Brain microvascular endothelial cell (primary cell): ENCODE measurements around the gene GPX1.
"Not testable (repeated sequence)": the region's sequence is repeated elsewhere in the genome, so short reads cannot be mapped to it uniquely, and the experiment has no call there.

Experiments used
- DNase-seq: peaks from one replicate; pipeline ENCODE4 v3.0.0-alpha.2; 2020
- H3K27ac ChIP-seq: fragments of 250-450 bp; sonication (Bioruptor Pico); 2 replicates; pipeline ENCODE4 v1.5.1; 2020; ENCODE audit warnings: mild to moderate bottlenecking, moderate library complexity
- H3K27me3 ChIP-seq: fragments of 250-450 bp; sonication (Bioruptor Pico); replicated peaks from 2 replicates; pipeline ENCODE4 v1.5.1; 2020; ENCODE audit warnings: mild to moderate bottlenecking
- H3K36me3 ChIP-seq: fragments of 250-450 bp; sonication (Bioruptor Pico); replicated peaks from 2 replicates; pipeline ENCODE4 v1.5.1; 2020; ENCODE audit warnings: mild to moderate bottlenecking
- H3K4me3 ChIP-seq: 2 replicates; pipeline ENCODE4 v1.5.1; 2011; ENCODE audit warnings: low read depth, mild to moderate bottlenecking, control low read depth, low read length, moderate library complexity
- CTCF ChIP-seq: IDR thresholded peaks from 2 replicates; pipeline ENCODE4 v1.5.1; 2011; ENCODE audit warnings: low read depth, mild to moderate bottlenecking, moderate library complexity, low read length, control low read depth, inconsistent platforms; ENCODE audit errors: missing control alignments
- in situ Hi-C: cut with HindIII; loops from 2 replicates; pipeline ENCODE4 v1.10.0; 2017; ENCODE audit warnings: low sequenced_read_pairs, low pct_ligation_motif_present

GPX1 gene

GRCh38 chr3:49339941-49340800, 18.0 kb downstream of the GPX1 start, which contains the start of gene USP4:
Gene USP4, minus strand, starts transcription at chr3:49340053. Its CDS starts 29 bp downstream, at chr3:49340024.
- H3K27ac ChIP-seq, result peak within 1 kb of the TSS; percentile 55
- TF ChIP-seq CTCF, result peak; percentile 77
- in situ Hi-C loops, result no loop called here
- no peaks in the 10 kb centered on the region for H3K27me3 ChIP-seq
- peak; percentile 77 for DNase-seq
- peaks cover 5% of the 10 kb centered on the region for H3K36me3 ChIP-seq
- H3K4me3 ChIP-seq, result peak within 1 kb of the TSS; percentile 81

- in situ Hi-C loops, result no loop called here
- H3K4me3 ChIP-seq, result peak overlapping the region; percentile 81
- peak overlapping the region; percentile 55 for H3K27ac ChIP-seq
- H3K27me3 ChIP-seq, result no peaks in the 10 kb centered on the region
- no peak for DNase-seq
- no peak for TF ChIP-seq CTCF
- peaks cover 9% of the 10 kb centered on the region for H3K36me3 ChIP-seq
These were observed 18.6 kb downstream of the GPX1 start for GRCh38 chr3:49339581-49339940.

- in situ Hi-C loops, result no loop called here
- Histone ChIP-seq H3K27me3 (no peaks in the 10 kb centered on the region), H3K36me3 (peaks cover 46% of the 10 kb centered on the region), H3K4me3 (no peak overlapping the region), H3K27ac (no peak overlapping the region)
- no peak for TF ChIP-seq CTCF
- DNase-seq, result no peak
These were observed 24.1 kb downstream of the GPX1 start for GRCh38 chr3:49333916-49334633.

- Histone ChIP-seq H3K27ac (no peak overlapping the region), H3K36me3 (peaks cover 53% of the 10 kb centered on the region), H3K4me3 (no peak overlapping the region), H3K27me3 (no peaks in the 10 kb centered on the region)
- no peak for TF ChIP-seq CTCF
- in situ Hi-C loops, result no loop called here
- DNase-seq, result no peak
These were observed 25.1 kb downstream of the GPX1 start for GRCh38 chr3:49333091-49333490.

- TF ChIP-seq CTCF, result no peak
- Histone ChIP-seq H3K27me3 (no peaks in the 10 kb centered on the region), H3K36me3 (peaks cover 68% of the 10 kb centered on the region), H3K27ac (no peak overlapping the region), H3K4me3 (no peak overlapping the region)
- no peak for DNase-seq
- in situ Hi-C loops, result no loop called here
These were observed 29.0 kb downstream of the GPX1 start for GRCh38 chr3:49329186-49329585.

GRCh38 chr3:49328350-49328749, 29.8 kb downstream of the GPX1 start:
- H3K4me3 ChIP-seq, H3K27me3 ChIP-seq, DNase-seq, in situ Hi-C loops, H3K27ac ChIP-seq: not testable (repeated sequence)
- peaks cover 70% of the 10 kb centered on the region for H3K36me3 ChIP-seq
